A549 (cell line): ENCODE data around the gene TKTL1. TPM values are rescaled to one million over a fixed set of nuclear protein-coding genes. Genes with fewer than 3 reads are reported as not detected.
"Not testable (repeated sequence)": the region's sequence is repeated elsewhere in the genome, so short reads cannot be mapped to it uniquely, and the experiment has no call there.

Source experiments
- ATAC-seq, 2 experiments: fragments of 200-7000 bp in 1 of 2; fragments of >200 bp in 1 of 2; cut with Nextera tagmentation in 1 of 2; cut with Tn5 transposase in 1 of 2; 3 replicates each; pipeline versions ENCODE4 v1.8.0 to v1.9.1; 2018 to 2020; ENCODE audit warnings: mild to moderate bottlenecking in 1 of 2, moderate library complexity in 1 of 2
- CTCF ChIA-PET: fragments of 300-600 bp; sonication (Branson Sonifier 250); formaldehyde crosslinking; extraction: SDS; loops from one replicate; lab custom pipeline; 2021; ENCODE audit warnings: antibody characterized with exemption, inconsistent platforms; lab: Yijun Ruan, JAX
- POLR2A ChIA-PET: fragments of 350-600 bp; formaldehyde crosslinking; extraction: SDS; loops from one replicate; lab custom pipeline; 2021; ENCODE audit warnings: antibody characterized with exemption, inconsistent platforms; lab: Yijun Ruan, JAX
- DNase-seq, 2 experiments: peaks; one replicate each; pipeline versions ENCODE4 v3.0.0 to v3.0.0-alpha.2; 2011 to 2016; ENCODE audit warnings: low read depth in 1 of 2, low spot score in 1 of 2
- FAIRE-seq: peaks from 2 replicates; lab custom pipeline; 2011; peaks lifted over from hg19 to GRCh38; lab: Jason Lieb, UNC
- H3K27ac ChIP-seq, 2 experiments: fragments of >200 bp; sonication (Bioruptor Twin); formaldehyde crosslinking; 3 replicates each; pipeline ENCODE4 v1.5.1; 2016 to 2017
- H3K4me1 ChIP-seq: fragments of >200 bp; sonication (Bioruptor Twin); formaldehyde crosslinking; 3 replicates; pipeline ENCODE4 v1.6.1; 2016
- H3K4me2 ChIP-seq: fragments of >200 bp; sonication (Bioruptor Twin); formaldehyde crosslinking; 3 replicates; pipeline ENCODE4 v1.6.1; 2016
- H3K4me3 ChIP-seq: fragments of >200 bp; sonication (Bioruptor Twin); formaldehyde crosslinking; 3 replicates; pipeline ENCODE4 v1.5.1; 2016
- H3K9me3 ChIP-seq: fragments of >200 bp; sonication (Bioruptor Twin); formaldehyde crosslinking; 3 replicates; pipeline ENCODE4 v1.6.1; 2016
- BHLHE40 ChIP-seq: IDR thresholded peaks from 2 replicates; pipeline ENCODE4 v1.6.1; 2012; ENCODE audit warnings: low read depth, low read length, inconsistent platforms
- CBX2 ChIP-seq: fragments of 200-600 bp; sonication (generic); IDR thresholded peaks from 2 replicates; pipeline ENCODE4 v1.6.1; 2016; ENCODE audit warnings: low read depth, mild to moderate bottlenecking, borderline replicate concordance
- ESRRA ChIP-seq: fragments of 150-350 bp; IDR thresholded peaks from 2 replicates; pipeline ENCODE4 v1.6.1; 2014; ENCODE audit warnings: mild to moderate bottlenecking, low read length, borderline replicate concordance
- FOSL2 ChIP-seq, 2 experiments: fragments of 450-650 bp in 1 of 2; fragments of >200 bp in 1 of 2; sonication (Bioruptor Twin) in 1 of 2; formaldehyde crosslinking; IDR thresholded peaks; 2 replicates each; pipeline versions ENCODE4 v1.5.0 to v1.6.1; 2016 to 2020; ENCODE audit warnings: mild to moderate bottlenecking in 1 of 2, moderate library complexity in 1 of 2
- FOXS1 ChIP-seq: fragments of 250-450 bp; sonication (Bioruptor Pico); IDR thresholded peaks from 2 replicates; pipeline ENCODE4 v1.5.0; 2020; ENCODE audit warnings: mild to moderate bottlenecking, moderate library complexity
- HOXB13 ChIP-seq: fragments of 250-450 bp; sonication (Bioruptor Pico); IDR thresholded peaks from 2 replicates; pipeline ENCODE4 v1.5.0; 2020; ENCODE audit warnings: low read depth, mild to moderate bottlenecking, moderate library complexity
- JUN ChIP-seq, 2 experiments: fragments of >200 bp; sonication (Bioruptor Twin); formaldehyde crosslinking; IDR thresholded peaks; 2 replicates in 1 of 2; 3 replicates in 1 of 2; pipeline ENCODE4 v1.6.1; 2016 to 2017
- JUNB ChIP-seq: fragments of >200 bp; sonication (Bioruptor Twin); formaldehyde crosslinking; IDR thresholded peaks from 2 replicates; pipeline ENCODE4 v1.6.1; 2016
- MAFK ChIP-seq: fragments of 450-650 bp; IDR thresholded peaks from 2 replicates; pipeline ENCODE4 v1.6.1; 2014; ENCODE audit not compliant: partially characterized antibody
- MAZ ChIP-seq: fragments of 150-350 bp; IDR thresholded peaks from 2 replicates; pipeline ENCODE4 v1.6.1; 2014; ENCODE audit warnings: antibody characterized with exemption, low read depth, low read length, borderline replicate concordance
- POLR2AphosphoS2 ChIP-seq: conservative IDR thresholded peaks from 2 replicates; pipeline ENCODE4 v1.6.1; 2012; ENCODE audit warnings: low read length, improper control_type of control experiment, inconsistent platforms
- RAD21 ChIP-seq, 2 experiments: fragments of >200 bp in 1 of 2; sonication (Bioruptor Twin) in 1 of 2; formaldehyde crosslinking in 1 of 2; IDR thresholded peaks in 1 of 2; conservative IDR thresholded peaks in 1 of 2; 2 replicates in 1 of 2; 3 replicates in 1 of 2; pipeline ENCODE4 v1.6.1; 2012 to 2018; ENCODE audit warnings: inconsistent platforms in 1 of 2
- RARB ChIP-seq: fragments of 250-450 bp; sonication (Bioruptor Pico); IDR thresholded peaks from 2 replicates; pipeline ENCODE4 v1.8.0; 2021; ENCODE audit warnings: mild to moderate bottlenecking, moderate library complexity
- RCOR1 ChIP-seq: fragments of 150-350 bp; IDR thresholded peaks from 2 replicates; pipeline ENCODE4 v1.6.1; 2014; ENCODE audit warnings: antibody characterized with exemption, low read length, low read depth
- RFX5 ChIP-seq: fragments of 450-650 bp; IDR thresholded peaks from 2 replicates; pipeline ENCODE4 v1.7.1; 2014; ENCODE audit warnings: antibody characterized with exemption, mild to moderate bottlenecking, moderate library complexity
- RNF2 ChIP-seq: fragments of 200-600 bp; sonication (generic); IDR thresholded peaks from 2 replicates; pipeline ENCODE4 v1.6.1; 2016; ENCODE audit warnings: low read depth, mild to moderate bottlenecking, antibody characterized with exemption, moderate library complexity, borderline replicate concordance
- ZC3H11A ChIP-seq: fragments of 450-650 bp; IDR thresholded peaks from 2 replicates; pipeline ENCODE4 v1.6.1; 2014; ENCODE audit warnings: antibody characterized with exemption, mild to moderate bottlenecking
- ZFP36 ChIP-seq: fragments of 450-650 bp; IDR thresholded peaks from 2 replicates; pipeline ENCODE4 v1.6.1; 2014; ENCODE audit warnings: borderline replicate concordance; ENCODE audit not compliant: partially characterized antibody
- ZNF302 ChIP-seq: fragments of 250-450 bp; sonication (Bioruptor Pico); IDR thresholded peaks from 2 replicates; pipeline ENCODE4 v1.9.0; 2021; ENCODE audit warnings: inconsistent platforms, mild to moderate bottlenecking, moderate library complexity
- ZSCAN20 ChIP-seq: fragments of 250-450 bp; sonication (Bioruptor Pico); IDR thresholded peaks from 2 replicates; pipeline ENCODE4 v1.8.0; 2022; ENCODE audit warnings: mild to moderate bottlenecking, moderate library complexity
- WGBS: methylation state at CpG from one replicate; pipeline ENCODE4 v1.1.6; 2017; ENCODE audit errors: missing lambda C conversion rate; 5-methylcytosine and 5-hydroxymethylcytosine counted together
- polyA plus RNA-seq, 4 experiments: library from polyadenylated mRNA; depleted of rRNA in 3 of 4; stranded (reverse); fragments of >200 nt; fragmentation: RNase III in 1 of 4; extraction: RNeasy Plus Mini Kit Qiagen cat#74134 plus additional on column Dnase treatment in 1 of 4; gene quantifications; 2 replicates in 3 of 4; 3 replicates in 1 of 4; pipeline ENCODE4 v1.2.3, GENCODE V29; 2011 to 2017
- TF ChIP-seq, protein P1 (sequence below): fragments of 250-450 bp; sonication (Bioruptor Pico); IDR thresholded peaks from 2 replicates; pipeline ENCODE4 v1.5.0; 2020; ENCODE audit warnings: low read depth, mild to moderate bottlenecking, moderate library complexity
- TF ChIP-seq, protein P2 (sequence below): fragments of 150-350 bp; IDR thresholded peaks from 2 replicates; pipeline ENCODE4 v1.6.1; 2014; ENCODE audit warnings: low read depth, mild to moderate bottlenecking, low read length
- TF ChIP-seq, protein P3 (sequence below): fragments of >200 bp; sonication (Bioruptor Twin); formaldehyde crosslinking; IDR thresholded peaks from 3 replicates; pipeline ENCODE4 v1.6.1; 2016
- TF ChIP-seq, protein P4 (sequence below): IDR thresholded peaks from 2 replicates; pipeline ENCODE4 v1.6.1; 2012

Gene TKTL1
- polyA plus RNA-seq, 2 of the 4 experiments (the other 2 are of a cell fraction): 0.14 TPM; not detected in 1

DNA sequence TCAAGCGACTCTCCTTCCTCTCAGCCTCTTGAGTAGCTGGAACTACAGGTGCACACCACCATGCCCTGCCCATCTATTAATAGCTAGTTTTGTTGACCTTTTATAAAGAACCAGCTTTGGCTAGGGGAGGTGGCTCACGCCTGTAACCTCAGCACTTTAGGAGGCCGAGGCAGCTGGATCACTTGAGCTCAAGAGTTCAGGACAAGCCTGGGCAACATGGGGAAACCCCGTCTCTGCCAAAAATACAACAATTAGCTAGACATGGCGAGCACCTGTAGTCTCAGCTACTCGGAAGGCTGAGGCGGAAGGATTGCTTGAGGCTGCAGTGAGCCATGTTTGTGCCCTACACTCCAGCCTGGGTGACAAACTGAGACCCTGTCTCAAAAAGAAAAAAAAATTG, 2.7 kb downstream of the TKTL1 start:
- Histone ChIP-seq H3K4me3 (no peak overlapping the region), H3K27ac (no peak overlapping the region), H3K4me2 (no peak overlapping the region), H3K9me3 (no peaks in the 10 kb centered on the region), H3K4me1 (no peaks in the 10 kb centered on the region)
- no peak for FAIRE-seq
- ChIA-PET CTCF (interaction anchor here (3.6 to 4.5 kb wide), 2 partner anchors 11 to 19 kb away, joined by 10 to 31 read pairs; no protein-coding TSS in a partner anchor), POLR2A (no interaction called here)
- TF ChIP-seq CBX2 (no peak), MAFK (no peak), HOXB13 (CRISPR knock-in tag) (no peak), RNF2 (no peak), FOSL2 (IDR thresholded peaks at IDR 0.05) (no peak), FOSL2 (CRISPR knock-in tag; IDR thresholded peaks at IDR 0.05) (no peak), ZSCAN20 (CRISPR knock-in tag) (no peak), ZNF302 (CRISPR knock-in tag) (no peak)
- no peak for DNase-seq
- WGBS: 78% methylated on average over 5 of the region's 7 CpGs
- no peak for ATAC-seq

DNA sequence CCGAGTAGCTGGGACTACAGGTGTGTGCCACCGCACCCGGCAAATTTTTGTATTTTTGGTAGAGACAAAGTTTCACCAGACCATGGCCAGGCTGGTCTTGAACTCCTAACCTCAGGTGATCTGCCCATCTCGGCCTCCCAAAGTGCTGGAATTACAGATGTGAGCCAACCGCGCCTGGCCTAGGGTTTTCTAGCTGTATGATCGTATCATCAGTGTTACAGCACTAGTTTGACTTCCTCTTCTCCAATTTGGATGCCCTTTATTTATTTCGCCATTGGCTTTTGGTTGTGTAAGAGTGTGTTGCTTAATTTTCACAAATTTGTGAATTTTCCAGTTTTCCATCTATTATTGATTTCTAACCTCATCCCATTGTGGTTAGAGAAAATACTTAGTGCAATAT, 5.2 kb downstream of the TKTL1 start:
- DNase-seq: no peak
- 82% methylated on average over 8 of the region's 8 CpGs for WGBS
- ChIA-PET CTCF (interaction anchor here (3.6 kb wide), 1 partner anchor 17 kb away, joined by 10 read pairs; no protein-coding TSS in a partner anchor), POLR2A (no interaction called here)
- Histone ChIP-seq H3K4me3 (no peak overlapping the region), H3K4me2 (no peak overlapping the region), H3K27ac (no peak overlapping the region), H3K9me3 (no peaks in the 10 kb centered on the region), H3K4me1 (no peaks in the 10 kb centered on the region)
- FAIRE-seq: no peak
- TF ChIP-seq ZSCAN20 (CRISPR knock-in tag): no peak
- no peak for TF ChIP-seq ZFP36
- no peak for ATAC-seq

DNA sequence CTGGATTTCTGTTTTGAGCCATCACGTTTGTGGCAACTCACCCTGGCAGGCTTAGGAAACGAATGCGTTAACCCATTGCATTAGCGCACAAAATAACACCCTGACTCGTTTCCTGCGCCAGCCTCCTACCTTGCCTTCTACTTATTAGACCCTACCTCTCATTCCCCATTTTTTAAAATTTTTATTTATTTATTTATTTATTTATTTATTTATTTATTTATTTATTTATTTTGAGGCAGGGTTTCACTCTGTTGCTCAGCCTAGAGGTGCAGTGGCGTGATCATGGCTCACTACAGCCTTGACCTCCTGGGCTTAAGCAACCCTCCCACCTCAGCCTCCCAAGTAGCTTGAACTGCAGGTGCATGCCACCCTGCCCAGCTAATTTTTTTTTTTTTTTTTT, 7.4 kb downstream of the TKTL1 start:
- H3K4me3 ChIP-seq, DNase-seq, H3K27ac ChIP-seq, FAIRE-seq, POLR2A ChIA-PET, H3K9me3 ChIP-seq, ATAC-seq, H3K4me2 ChIP-seq, H3K4me1 ChIP-seq: not testable (repeated sequence)
- TF ChIP-seq ZC3H11A: peak; percentile 68
- WGBS: 66% methylated on average over 7 of the region's 7 CpGs
- CTCF ChIA-PET: interaction anchor here (0.7 kb wide), 1 partner anchor 63 kb away, joined by 3 read pairs; no protein-coding TSS in a partner anchor

DNA sequence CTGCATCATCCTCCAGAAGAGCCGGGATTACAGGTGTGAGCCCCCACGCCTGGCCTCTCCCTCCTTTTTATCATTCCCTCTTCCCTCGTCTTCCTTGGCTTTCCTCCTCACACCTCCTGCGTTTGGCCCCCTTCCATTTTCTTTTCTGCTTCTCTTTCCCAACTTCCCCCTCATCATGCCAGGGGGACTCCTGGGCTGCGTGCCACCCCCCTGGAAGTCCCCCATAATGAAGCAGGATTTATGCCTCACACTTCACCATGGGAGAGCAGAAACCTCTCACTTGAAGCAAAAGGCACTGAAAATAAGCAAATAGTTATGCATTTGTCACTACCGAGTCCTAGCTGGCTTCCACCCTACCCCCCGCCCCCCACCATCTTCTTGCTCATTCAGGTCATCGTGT, 7.9 kb downstream of the TKTL1 start:
- Histone ChIP-seq H3K9me3 (no peaks in the 10 kb centered on the region), H3K4me1 (no peaks in the 10 kb centered on the region)
- ChIA-PET POLR2A (no interaction called here), CTCF (interaction anchor here (0.7 kb wide), 1 partner anchor 64 kb away, joined by 3 read pairs; no protein-coding TSS in a partner anchor)
- ATAC-seq: no peak
- TF ChIP-seq, protein P1, sequence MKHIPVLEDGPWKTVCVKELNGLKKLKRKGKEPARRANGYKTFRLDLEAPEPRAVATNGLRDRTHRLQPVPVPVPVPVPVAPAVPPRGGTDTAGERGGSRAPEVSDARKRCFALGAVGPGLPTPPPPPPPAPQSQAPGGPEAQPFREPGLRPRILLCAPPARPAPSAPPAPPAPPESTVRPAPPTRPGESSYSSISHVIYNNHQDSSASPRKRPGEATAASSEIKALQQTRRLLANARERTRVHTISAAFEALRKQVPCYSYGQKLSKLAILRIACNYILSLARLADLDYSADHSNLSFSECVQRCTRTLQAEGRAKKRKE (CRISPR knock-in tag): no peak
- TF ChIP-seq, protein P2, sequence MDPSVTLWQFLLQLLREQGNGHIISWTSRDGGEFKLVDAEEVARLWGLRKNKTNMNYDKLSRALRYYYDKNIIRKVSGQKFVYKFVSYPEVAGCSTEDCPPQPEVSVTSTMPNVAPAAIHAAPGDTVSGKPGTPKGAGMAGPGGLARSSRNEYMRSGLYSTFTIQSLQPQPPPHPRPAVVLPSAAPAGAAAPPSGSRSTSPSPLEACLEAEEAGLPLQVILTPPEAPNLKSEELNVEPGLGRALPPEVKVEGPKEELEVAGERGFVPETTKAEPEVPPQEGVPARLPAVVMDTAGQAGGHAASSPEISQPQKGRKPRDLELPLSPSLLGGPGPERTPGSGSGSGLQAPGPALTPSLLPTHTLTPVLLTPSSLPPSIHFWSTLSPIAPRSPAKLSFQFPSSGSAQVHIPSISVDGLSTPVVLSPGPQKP: no peak
- no peak for TF ChIP-seq ESRRA
- no peak for TF ChIP-seq RAD21 (conservative IDR thresholded peaks at IDR 0.05 in 1 of 2, IDR thresholded peaks at IDR 0.05 in 1 of 2)
- TF ChIP-seq, all 56 proteins: peak for 0
- DNase-seq (no peak), FAIRE-seq (no peak)
- no peak overlapping the region for H3K4me2 ChIP-seq
- no peak overlapping the region for H3K4me3 ChIP-seq
- H3K27ac ChIP-seq: no peak overlapping the region
- WGBS: 41% methylated on average over 6 of the region's 8 CpGs

DNA sequence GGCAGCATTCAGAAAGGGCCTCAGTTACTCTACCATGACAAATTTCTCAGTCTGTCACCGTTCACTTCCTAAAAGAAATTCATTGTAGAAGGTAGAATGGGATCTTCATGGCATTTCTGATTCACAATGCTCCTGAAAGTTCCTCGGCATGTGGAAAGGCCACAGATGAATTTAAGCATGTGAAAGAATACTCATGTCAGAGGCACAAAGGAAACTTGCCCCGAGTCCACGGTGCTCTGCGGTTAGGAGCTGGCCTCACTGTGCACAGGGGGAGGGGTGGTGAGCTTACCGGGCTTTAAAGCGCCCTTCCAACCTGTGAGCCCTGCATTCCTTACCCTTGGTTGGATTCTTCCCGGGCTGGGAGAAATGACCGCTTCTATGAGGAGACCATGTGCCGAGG, 9.3 kb downstream of the TKTL1 start:
- H3K9me3 ChIP-seq: no peaks in the 10 kb centered on the region
- no peak overlapping the region for H3K4me3 ChIP-seq
- ATAC-seq (no peak), FAIRE-seq (peak; percentile 74), DNase-seq (no peak)
- 88% methylated on average over 7 of the region's 10 CpGs for WGBS
- CTCF ChIA-PET: interaction anchor here (5.6 kb wide), 1 partner anchor 12 kb away, joined by 30 read pairs; no protein-coding TSS in a partner anchor
- H3K27ac ChIP-seq: no peak overlapping the region
- H3K4me2 ChIP-seq: no peak overlapping the region
- no peaks in the 10 kb centered on the region for H3K4me1 ChIP-seq
- POLR2A ChIA-PET: no interaction called here
- TF ChIP-seq POLR2AphosphoS2 (no peak), MAZ (no peak), FOXS1 (CRISPR knock-in tag) (no peak), RCOR1 (no peak), BHLHE40 (no peak), RFX5 (no peak), RARB (CRISPR knock-in tag) (no peak), ZC3H11A (no peak), JUNB (no peak), JUN (IDR thresholded peaks at IDR 0.05) (no peak)
- TF ChIP-seq, protein P3, sequence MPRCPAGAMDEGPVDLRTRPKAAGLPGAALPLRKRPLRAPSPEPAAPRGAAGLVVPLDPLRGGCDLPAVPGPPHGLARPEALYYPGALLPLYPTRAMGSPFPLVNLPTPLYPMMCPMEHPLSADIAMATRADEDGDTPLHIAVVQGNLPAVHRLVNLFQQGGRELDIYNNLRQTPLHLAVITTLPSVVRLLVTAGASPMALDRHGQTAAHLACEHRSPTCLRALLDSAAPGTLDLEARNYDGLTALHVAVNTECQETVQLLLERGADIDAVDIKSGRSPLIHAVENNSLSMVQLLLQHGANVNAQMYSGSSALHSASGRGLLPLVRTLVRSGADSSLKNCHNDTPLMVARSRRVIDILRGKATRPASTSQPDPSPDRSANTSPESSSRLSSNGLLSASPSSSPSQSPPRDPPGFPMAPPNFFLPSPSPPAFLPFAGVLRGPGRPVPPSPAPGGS: no peak
- TF ChIP-seq, protein P4, sequence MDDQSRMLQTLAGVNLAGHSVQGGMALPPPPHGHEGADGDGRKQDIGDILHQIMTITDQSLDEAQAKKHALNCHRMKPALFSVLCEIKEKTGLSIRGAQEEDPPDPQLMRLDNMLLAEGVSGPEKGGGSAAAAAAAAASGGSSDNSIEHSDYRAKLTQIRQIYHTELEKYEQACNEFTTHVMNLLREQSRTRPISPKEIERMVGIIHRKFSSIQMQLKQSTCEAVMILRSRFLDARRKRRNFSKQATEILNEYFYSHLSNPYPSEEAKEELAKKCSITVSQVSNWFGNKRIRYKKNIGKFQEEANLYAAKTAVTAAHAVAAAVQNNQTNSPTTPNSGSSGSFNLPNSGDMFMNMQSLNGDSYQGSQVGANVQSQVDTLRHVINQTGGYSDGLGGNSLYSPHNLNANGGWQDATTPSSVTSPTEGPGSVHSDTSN: no peak
